ENCODE measurements around the gene ADGRF1.

ADGRF1 gene

DNA sequence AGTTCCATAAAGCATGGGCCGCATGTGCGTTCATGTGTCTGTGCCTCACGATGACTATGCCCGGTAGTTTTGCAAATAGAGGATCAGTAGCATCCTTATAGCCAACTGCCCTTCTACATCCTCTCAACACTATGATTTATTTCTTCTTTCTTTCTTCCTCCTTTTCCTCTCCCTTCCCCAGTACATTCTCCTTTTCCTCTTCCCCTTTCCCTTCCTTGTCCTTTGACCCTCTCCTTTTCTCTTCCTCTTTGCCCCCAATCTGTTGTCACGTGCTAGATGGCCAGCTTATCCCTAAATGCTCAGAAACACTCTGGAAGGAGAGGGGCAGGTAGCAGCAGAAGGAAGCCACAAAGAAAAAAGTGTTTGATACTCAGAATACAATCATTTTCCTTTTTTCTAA is 20.2 kb upstream of the ADGRF1 start:
- Histone ChIP-seq H3F3A (ENCODE audit: low read depth) (no peaks in the 10 kb centered on the region), H3K27me3 (ENCODE audit: insufficient read depth, low read length, poor library complexity, severe bottlenecking) (no peaks in the 10 kb centered on the region), H3K9me2 (replicated peaks; ENCODE audit: low read depth, low read length) (no peaks in the 10 kb centered on the region), H3K9ac (ENCODE audit: low read depth, low read length, poor library complexity, severe bottlenecking) (no peak overlapping the region), H3K4me1 (ENCODE audit: insufficient read depth, low read length, poor library complexity, severe bottlenecking) (peaks cover 7% of the 10 kb centered on the region), H3K79me2 (ENCODE audit: insufficient read depth, low read length) (no peaks in the 10 kb centered on the region), H2AFZ (ENCODE audit: low read length) (peak overlapping the region; percentile 91; the same call in 1 of the 2 replicates), H3K36me3 (ENCODE audit: insufficient read depth, low read length) (no peaks in the 10 kb centered on the region), H4K20me1 (ENCODE audit: insufficient read depth, low read length, poor library complexity, severe bottlenecking) (no peaks in the 10 kb centered on the region), H3K9me3 (ENCODE audit: insufficient read depth, low read depth, low read length) (no peaks in the 10 kb centered on the region), H3K4me3 (ENCODE audit: low read length, poor library complexity, severe bottlenecking) (no peak overlapping the region), H3K4me2 (ENCODE audit: low read depth, low read length, poor library complexity, severe bottlenecking) (no peak overlapping the region)
- TF ChIP-seq, protein P1, sequence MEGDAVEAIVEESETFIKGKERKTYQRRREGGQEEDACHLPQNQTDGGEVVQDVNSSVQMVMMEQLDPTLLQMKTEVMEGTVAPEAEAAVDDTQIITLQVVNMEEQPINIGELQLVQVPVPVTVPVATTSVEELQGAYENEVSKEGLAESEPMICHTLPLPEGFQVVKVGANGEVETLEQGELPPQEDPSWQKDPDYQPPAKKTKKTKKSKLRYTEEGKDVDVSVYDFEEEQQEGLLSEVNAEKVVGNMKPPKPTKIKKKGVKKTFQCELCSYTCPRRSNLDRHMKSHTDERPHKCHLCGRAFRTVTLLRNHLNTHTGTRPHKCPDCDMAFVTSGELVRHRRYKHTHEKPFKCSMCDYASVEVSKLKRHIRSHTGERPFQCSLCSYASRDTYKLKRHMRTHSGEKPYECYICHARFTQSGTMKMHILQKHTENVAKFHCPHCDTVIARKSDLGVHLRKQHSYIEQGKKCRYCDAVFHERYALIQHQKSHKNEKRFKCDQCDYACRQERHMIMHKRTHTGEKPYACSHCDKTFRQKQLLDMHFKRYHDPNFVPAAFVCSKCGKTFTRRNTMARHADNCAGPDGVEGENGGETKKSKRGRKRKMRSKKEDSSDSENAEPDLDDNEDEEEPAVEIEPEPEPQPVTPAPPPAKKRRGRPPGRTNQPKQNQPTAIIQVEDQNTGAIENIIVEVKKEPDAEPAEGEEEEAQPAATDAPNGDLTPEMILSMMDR (conservative IDR thresholded peaks at IDR 0.05; ENCODE audit: low read length): no peak
- no peak for TF ChIP-seq EZH2phosphoT487 (IDR thresholded peaks at IDR 0.05; ENCODE audit: borderline replicate concordance)

DNA sequence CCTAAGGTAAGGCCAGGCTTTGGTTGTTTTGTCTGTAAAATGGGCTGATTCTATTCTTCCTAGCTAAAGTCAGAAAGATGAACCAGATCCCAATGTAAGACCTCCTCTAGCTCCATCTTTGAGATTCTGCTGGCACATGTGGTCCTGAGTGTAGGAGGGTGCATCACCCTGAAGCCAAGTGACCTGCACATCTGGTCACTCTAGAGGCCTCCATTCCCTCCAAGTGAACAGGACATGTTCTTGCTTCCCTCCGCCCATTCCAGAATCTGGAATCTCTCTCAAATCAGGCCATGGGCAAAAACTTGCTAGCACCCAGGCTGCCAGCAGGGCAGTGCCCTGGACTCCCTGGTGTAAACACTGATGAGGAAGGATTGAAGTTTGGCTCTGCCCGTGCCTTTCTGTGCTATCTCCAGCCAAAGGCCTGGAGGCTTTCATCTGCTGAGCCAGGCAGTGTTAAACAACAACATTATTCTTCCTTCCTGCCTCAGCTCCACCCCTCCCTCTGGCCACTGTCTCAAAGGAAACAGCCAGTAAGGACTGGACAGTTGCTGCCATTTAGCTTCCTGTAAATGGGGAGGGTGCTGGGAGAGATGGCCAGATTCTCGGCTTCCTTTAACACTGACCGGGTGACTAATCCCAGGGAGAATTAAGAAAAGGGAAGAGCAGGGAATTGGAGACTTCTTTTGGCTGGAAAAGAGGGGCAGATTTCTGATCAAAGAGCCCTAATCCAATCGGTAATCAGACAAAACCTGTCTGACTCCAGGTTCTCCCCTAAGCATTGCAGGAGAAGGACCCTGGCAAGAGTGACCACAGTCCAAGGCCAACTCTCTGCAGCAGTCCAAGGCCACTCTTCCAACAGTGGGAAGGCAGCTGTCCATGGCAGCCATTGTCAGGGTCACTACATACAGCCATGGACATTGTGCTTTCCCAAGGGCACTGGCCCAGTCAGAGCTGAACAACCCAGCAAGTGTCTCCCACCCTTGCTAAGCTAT is 19.5 kb upstream of the ADGRF1 start:
- Histone ChIP-seq H3K79me2 (ENCODE audit: insufficient read depth, low read length) (no peaks in the 10 kb centered on the region), H3K9me3 (ENCODE audit: insufficient read depth, low read depth, low read length) (no peaks in the 10 kb centered on the region), H3K4me1 (ENCODE audit: insufficient read depth, low read length, poor library complexity, severe bottlenecking) (peaks cover 7% of the 10 kb centered on the region), H3K9ac (ENCODE audit: low read depth, low read length, poor library complexity, severe bottlenecking) (peak overlapping the region; percentile 4), H3K9me2 (replicated peaks; ENCODE audit: low read depth, low read length) (no peaks in the 10 kb centered on the region), H3K4me3 (ENCODE audit: low read length, poor library complexity, severe bottlenecking) (no peak overlapping the region), H3K27me3 (ENCODE audit: insufficient read depth, low read length, poor library complexity, severe bottlenecking) (no peaks in the 10 kb centered on the region), H2AFZ (ENCODE audit: low read length) (peak overlapping the region; percentile 91), H3F3A (ENCODE audit: low read depth) (no peaks in the 10 kb centered on the region), H3K4me2 (ENCODE audit: low read depth, low read length, poor library complexity, severe bottlenecking) (peak overlapping the region; percentile 21), H4K20me1 (ENCODE audit: insufficient read depth, low read length, poor library complexity, severe bottlenecking) (no peaks in the 10 kb centered on the region), H3K36me3 (ENCODE audit: insufficient read depth, low read length) (no peaks in the 10 kb centered on the region)
- TF ChIP-seq EZH2phosphoT487 (IDR thresholded peaks at IDR 0.05; ENCODE audit: borderline replicate concordance): no peak
- TF ChIP-seq, protein P1 (conservative IDR thresholded peaks at IDR 0.05; ENCODE audit: low read length): no peak

DNA sequence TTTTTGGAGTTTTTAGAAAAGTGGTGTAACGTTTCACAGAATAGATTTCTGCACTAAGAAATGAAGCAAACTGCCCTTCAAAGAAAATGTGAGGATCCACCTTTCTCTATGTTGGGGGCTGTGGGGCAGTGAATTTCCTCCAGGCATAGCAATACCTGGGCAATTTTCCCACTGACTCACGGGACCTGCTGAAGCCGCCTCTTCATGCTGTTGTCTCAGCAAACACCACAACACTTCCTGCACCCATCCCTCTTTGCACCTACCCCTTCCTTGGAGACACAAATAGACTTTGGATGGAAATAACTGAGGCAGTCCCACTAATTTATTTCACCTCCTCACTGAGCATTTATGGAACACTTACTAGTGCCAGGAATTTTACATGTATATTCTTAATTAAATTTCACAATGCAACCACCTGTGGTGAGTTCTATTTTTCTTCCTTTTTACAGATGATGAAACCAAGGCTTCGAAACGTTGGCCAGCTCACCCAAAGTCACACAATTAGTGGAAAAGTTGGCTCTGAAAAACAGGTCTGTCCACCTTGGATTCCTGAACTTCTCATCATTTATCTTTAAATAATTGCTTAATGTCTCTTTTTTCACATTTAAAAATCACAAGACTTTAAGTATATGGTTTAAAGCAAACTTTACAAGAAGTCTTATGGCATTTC is 17.2 kb upstream of the ADGRF1 start:
- Histone ChIP-seq H3K9ac (ENCODE audit: low read depth, low read length, poor library complexity, severe bottlenecking) (no peak overlapping the region), H3F3A (ENCODE audit: low read depth) (no peaks in the 10 kb centered on the region), H3K36me3 (ENCODE audit: insufficient read depth, low read length) (no peaks in the 10 kb centered on the region), H3K4me2 (ENCODE audit: low read depth, low read length, poor library complexity, severe bottlenecking) (no peak overlapping the region), H3K27me3 (ENCODE audit: insufficient read depth, low read length, poor library complexity, severe bottlenecking) (no peaks in the 10 kb centered on the region), H3K9me3 (ENCODE audit: insufficient read depth, low read depth, low read length) (no peaks in the 10 kb centered on the region), H3K9me2 (replicated peaks; ENCODE audit: low read depth, low read length) (no peaks in the 10 kb centered on the region), H3K4me3 (ENCODE audit: low read length, poor library complexity, severe bottlenecking) (no peak overlapping the region), H3K4me1 (ENCODE audit: insufficient read depth, low read length, poor library complexity, severe bottlenecking) (peaks cover 7% of the 10 kb centered on the region), H4K20me1 (ENCODE audit: insufficient read depth, low read length, poor library complexity, severe bottlenecking) (no peaks in the 10 kb centered on the region), H2AFZ (ENCODE audit: low read length) (no peak overlapping the region), H3K79me2 (ENCODE audit: insufficient read depth, low read length) (no peaks in the 10 kb centered on the region)
- TF ChIP-seq EZH2phosphoT487 (IDR thresholded peaks at IDR 0.05; ENCODE audit: borderline replicate concordance): no peak
- TF ChIP-seq, protein P1 (conservative IDR thresholded peaks at IDR 0.05; ENCODE audit: low read length): no peak

Data from Loucy (cell line).